Stimulated activated naive B cell treated with anti-CD40 and anti-IgM and Interleukin-4, amounts not matched to agents 10 μg/mL and 1 μg/mL and 100 μg/mL, for 72 hours (primary cell): ENCODE data around the gene DGAT2.

Source experiments
- ATAC-seq, 2 donors: fragments of 150-1000 bp; cut with Tn5 transposase; replicated peaks; 2 replicates each; pipeline ENCODE4 v1.10.0; 2021; ENCODE audit warnings: moderate library complexity in 1 of 2
- DNase-seq: peaks from one replicate; pipeline ENCODE4 v3.0.0; 2021
- H3K27ac Mint-ChIP-seq: one replicate; pipeline ENCODE4 v1.8.0; 2022; ENCODE audit warnings: mild to moderate bottlenecking, mixed read lengths
- H3K27me3 Mint-ChIP-seq, 2 donors: one replicate each; pipeline ENCODE4 v1.8.0; 2022; ENCODE audit warnings: mixed read lengths in 2 of 2
- H3K36me3 Mint-ChIP-seq, 2 donors: one replicate each; pipeline ENCODE4 v1.8.0; 2022; ENCODE audit warnings: mixed read lengths in 2 of 2, mild to moderate bottlenecking in 1 of 2
- H3K4me1 Mint-ChIP-seq, 2 donors: one replicate each; pipeline ENCODE4 v1.8.0; 2022; ENCODE audit warnings: mixed read lengths in 2 of 2, mild to moderate bottlenecking in 1 of 2
- H3K4me3 Mint-ChIP-seq, 2 donors: one replicate each; pipeline ENCODE4 v1.8.0; 2022; ENCODE audit warnings: mild to moderate bottlenecking in 2 of 2, mixed read lengths in 2 of 2, moderate library complexity in 1 of 2
- H3K9me3 Mint-ChIP-seq, 2 donors: one replicate each; pipeline ENCODE4 v1.8.0; 2022; ENCODE audit warnings: mixed read lengths in 2 of 2, mild to moderate bottlenecking in 1 of 2

The DGAT2 gene

GRCh38 chr11:75811485-75811884 is 42.9 kb downstream of the DGAT2 start:
- DNase-seq (no peak), ATAC-seq (no peak)
- peaks cover 30 to 38% of the 10 kb centered on the region in 2 donors for H3K4me1 Mint-ChIP-seq
- no peaks in the 10 kb centered on the region for H3K9me3 Mint-ChIP-seq
- peaks cover 0 to 3% of the 10 kb centered on the region in 2 donors for H3K36me3 Mint-ChIP-seq
- no peaks in the 10 kb centered on the region for H3K27me3 Mint-ChIP-seq
- no peak overlapping the region for H3K4me3 Mint-ChIP-seq
- H3K27ac Mint-ChIP-seq = peak overlapping the region; percentile 11

GRCh38 chr11:75812542-75813040 is 44.0 kb downstream of the DGAT2 start:
- H3K27ac Mint-ChIP-seq = peak overlapping the region; percentile 98
- H3K4me3 Mint-ChIP-seq = no peak overlapping the region

GRCh38 chr11:75813124-75813523 is 44.5 kb downstream of the DGAT2 start:
- Mint-ChIP-seq H3K27ac (peak overlapping the region; percentile 98), H3K36me3 (peaks cover 3 to 4% of the 10 kb centered on the region in 2 donors), H3K9me3 (no peaks in the 10 kb centered on the region), H3K27me3 (no peaks in the 10 kb centered on the region), H3K4me1 (peaks cover 34 to 38% of the 10 kb centered on the region in 2 donors), H3K4me3 (no peak overlapping the region)
- peak; percentile 50 for DNase-seq
- ATAC-seq = peak in 1 of 2 donors; percentile 20

More at GRCh38 chr11:75812542-75813040, 44.0 kb downstream of the DGAT2 start:
- peaks cover 30 to 36% of the 10 kb centered on the region in 2 donors for H3K4me1 Mint-ChIP-seq
- no peaks in the 10 kb centered on the region for H3K36me3 Mint-ChIP-seq
- no peak for DNase-seq
- no peak for ATAC-seq
- H3K27me3 Mint-ChIP-seq = no peaks in the 10 kb centered on the region
- H3K9me3 Mint-ChIP-seq = no peaks in the 10 kb centered on the region

GRCh38 chr11:75813622-75814039 is 45.1 kb downstream of the DGAT2 start:
- ATAC-seq (no peak), DNase-seq (no peak)
- peaks cover 39% of the 10 kb centered on the region in 2 donors for H3K4me1 Mint-ChIP-seq
- no peaks in the 10 kb centered on the region for H3K27me3 Mint-ChIP-seq
- H3K27ac Mint-ChIP-seq = peak overlapping the region; percentile 98
- H3K9me3 Mint-ChIP-seq = no peaks in the 10 kb centered on the region
- no peak overlapping the region for H3K4me3 Mint-ChIP-seq
- peaks cover 3 to 5% of the 10 kb centered on the region in 2 donors for H3K36me3 Mint-ChIP-seq

- ATAC-seq = peak; percentile 53
- no peak for DNase-seq
- Mint-ChIP-seq H3K9me3 (no peaks in the 10 kb centered on the region), H3K27me3 (no peaks in the 10 kb centered on the region), H3K27ac (peak overlapping the region; percentile 98), H3K36me3 (peaks cover 7 to 12% of the 10 kb centered on the region in 2 donors), H3K4me3 (no peak overlapping the region), H3K4me1 (peaks cover 45 to 46% of the 10 kb centered on the region in 2 donors)
These were observed 45.7 kb downstream of the DGAT2 start for GRCh38 chr11:75814363-75814676.

- Mint-ChIP-seq H3K4me1 (peaks cover 43 to 48% of the 10 kb centered on the region in 2 donors), H3K27ac (peak within 1 kb of the TSS; percentile 98), H3K27me3 (no peaks in the 10 kb centered on the region), H3K4me3 (no peak within 1 kb of the TSS), H3K9me3 (no peaks in the 10 kb centered on the region), H3K36me3 (peaks cover 7 to 12% of the 10 kb centered on the region in 2 donors)
- DNase-seq (peak; percentile 99), ATAC-seq (peak; percentile 83 to 87)
These were observed 46.2 kb downstream of the DGAT2 start, which contains the start of gene UVRAG for GRCh38 chr11:75814677-75815344. UVRAG (plus strand) TSS chr11:75815210; CDS start chr11:75815408, 198 bp downstream.

GRCh38 chr11:75815345-75816168 is 47.0 kb downstream of the DGAT2 start:
- Mint-ChIP-seq H3K36me3 (peaks cover 8 to 12% of the 10 kb centered on the region in 2 donors), H3K27ac (peak overlapping the region; percentile 98), H3K4me3 (no peak overlapping the region), H3K27me3 (no peaks in the 10 kb centered on the region), H3K9me3 (no peaks in the 10 kb centered on the region), H3K4me1 (peaks cover 37 to 42% of the 10 kb centered on the region in 2 donors)
- ATAC-seq (peak; percentile 4 to 21), DNase-seq (peak; percentile 51)

- no peak for DNase-seq
- Mint-ChIP-seq H3K4me1 (peaks cover 35 to 44% of the 10 kb centered on the region in 2 donors), H3K9me3 (peaks cover 0 to 2% of the 10 kb centered on the region in 2 donors), H3K27me3 (no peaks in the 10 kb centered on the region), H3K36me3 (peaks cover 17 to 22% of the 10 kb centered on the region in 2 donors), H3K4me3 (no peak overlapping the region), H3K27ac (no peak overlapping the region)
- ATAC-seq = no peak
These were observed 48.1 kb downstream of the DGAT2 start for GRCh38 chr11:75816561-75817239.

- DNase-seq = no peak
- no peak overlapping the region for H3K4me3 Mint-ChIP-seq
- H3K27me3 Mint-ChIP-seq = no peaks in the 10 kb centered on the region
- peaks cover 28 to 57% of the 10 kb centered on the region in 2 donors for H3K4me1 Mint-ChIP-seq
- H3K27ac Mint-ChIP-seq = no peak overlapping the region
- peaks cover 0 to 5% of the 10 kb centered on the region in 2 donors for H3K9me3 Mint-ChIP-seq
- no peak for ATAC-seq
- H3K36me3 Mint-ChIP-seq = peaks cover 37 to 52% of the 10 kb centered on the region in 2 donors
These were observed 52.1 kb downstream of the DGAT2 start for GRCh38 chr11:75820645-75821044.

GRCh38 chr11:75821202-75821601 is 52.6 kb downstream of the DGAT2 start:
- peaks cover 42 to 57% of the 10 kb centered on the region in 2 donors for H3K36me3 Mint-ChIP-seq
- H3K4me1 Mint-ChIP-seq = peaks cover 31 to 62% of the 10 kb centered on the region in 2 donors
- ATAC-seq (no peak), DNase-seq (no peak)
- H3K27ac Mint-ChIP-seq = peak overlapping the region; percentile 72
- H3K4me3 Mint-ChIP-seq = peak overlapping the region; percentile 50 to 61
- H3K9me3 Mint-ChIP-seq = peaks cover 0 to 5% of the 10 kb centered on the region in 2 donors
- H3K27me3 Mint-ChIP-seq = no peaks in the 10 kb centered on the region

- peaks cover 50 to 65% of the 10 kb centered on the region in 2 donors for H3K36me3 Mint-ChIP-seq
- peaks cover 40 to 76% of the 10 kb centered on the region in 2 donors for H3K4me1 Mint-ChIP-seq
- H3K4me3 Mint-ChIP-seq = peak overlapping the region; percentile 30 to 56
- no peak for ATAC-seq
- no peak for DNase-seq
- H3K27ac Mint-ChIP-seq = peak overlapping the region; percentile 93
- H3K9me3 Mint-ChIP-seq = peaks cover 0 to 5% of the 10 kb centered on the region in 2 donors
- H3K27me3 Mint-ChIP-seq = no peaks in the 10 kb centered on the region
These were observed 54.0 kb downstream of the DGAT2 start for GRCh38 chr11:75822541-75822940.

GRCh38 chr11:75823415-75823814 is 54.8 kb downstream of the DGAT2 start:
- Mint-ChIP-seq H3K4me1 (peaks cover 37 to 77% of the 10 kb centered on the region in 2 donors), H3K9me3 (peaks cover 0 to 5% of the 10 kb centered on the region in 2 donors), H3K36me3 (peaks cover 48 to 61% of the 10 kb centered on the region in 2 donors), H3K4me3 (peak overlapping the region in 1 of 2 donors; percentile 8), H3K27me3 (no peaks in the 10 kb centered on the region), H3K27ac (peak overlapping the region; percentile 77)
- no peak for DNase-seq
- no peak for ATAC-seq

GRCh38 chr11:75823946-75824345 is 55.4 kb downstream of the DGAT2 start:
- peaks cover 34 to 76% of the 10 kb centered on the region in 2 donors for H3K4me1 Mint-ChIP-seq
- H3K27ac Mint-ChIP-seq = peak overlapping the region; percentile 98
- H3K9me3 Mint-ChIP-seq = peaks cover 0 to 5% of the 10 kb centered on the region in 2 donors
- ATAC-seq (no peak), DNase-seq (no peak)
- H3K36me3 Mint-ChIP-seq = peaks cover 48 to 57% of the 10 kb centered on the region in 2 donors
- no peaks in the 10 kb centered on the region for H3K27me3 Mint-ChIP-seq
- H3K4me3 Mint-ChIP-seq = peak overlapping the region; percentile 27 to 78
